Thyroid gland (tissue), 4 donors: ENCODE data around the gene DUSP5.

Source experiments
- POLR2A ChIP-seq, 2 donors: fragments of 450-650 bp; IDR thresholded peaks; one replicate each; pipeline ENCODE4 v1.6.1; 2017; ENCODE audit warnings: antibody characterized with exemption in 2 of 2, mild to moderate bottlenecking in 2 of 2, moderate library complexity in 1 of 2
- TF ChIP-seq, protein P1 (sequence below), 6 experiments: fragments of 200-600 bp in 3 of 6; fragments of 450-650 bp in 3 of 6; sonication (generic) in 3 of 6; IDR thresholded peaks; one replicate each; pipeline ENCODE4 v1.5.1; 2016 to 2019; ENCODE audit warnings: antibody characterized with exemption in 6 of 6, mild to moderate bottlenecking in 2 of 6, inconsistent platforms in 1 of 6, moderate library complexity in 1 of 6

DNA sequence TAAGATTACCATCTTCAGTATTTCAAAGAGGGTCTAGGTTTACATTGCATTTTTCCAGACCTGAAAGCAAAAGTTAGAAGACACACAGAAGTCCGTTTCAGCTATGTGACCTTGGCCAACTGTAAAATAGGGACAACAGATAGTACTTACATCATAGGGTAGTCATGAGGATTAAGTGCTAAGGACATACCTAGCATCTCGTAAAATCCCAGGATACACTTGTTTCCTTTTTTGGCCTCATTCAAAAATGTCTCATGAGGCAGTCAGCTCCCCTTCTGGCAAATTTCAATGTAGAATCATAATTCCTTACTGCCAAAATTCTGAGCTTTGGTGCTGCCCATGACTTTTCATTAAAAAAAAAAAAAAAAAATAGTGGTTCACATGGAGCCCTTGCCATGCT is 6.4 kb upstream of the DUSP5 start:
- TF ChIP-seq, protein P1, sequence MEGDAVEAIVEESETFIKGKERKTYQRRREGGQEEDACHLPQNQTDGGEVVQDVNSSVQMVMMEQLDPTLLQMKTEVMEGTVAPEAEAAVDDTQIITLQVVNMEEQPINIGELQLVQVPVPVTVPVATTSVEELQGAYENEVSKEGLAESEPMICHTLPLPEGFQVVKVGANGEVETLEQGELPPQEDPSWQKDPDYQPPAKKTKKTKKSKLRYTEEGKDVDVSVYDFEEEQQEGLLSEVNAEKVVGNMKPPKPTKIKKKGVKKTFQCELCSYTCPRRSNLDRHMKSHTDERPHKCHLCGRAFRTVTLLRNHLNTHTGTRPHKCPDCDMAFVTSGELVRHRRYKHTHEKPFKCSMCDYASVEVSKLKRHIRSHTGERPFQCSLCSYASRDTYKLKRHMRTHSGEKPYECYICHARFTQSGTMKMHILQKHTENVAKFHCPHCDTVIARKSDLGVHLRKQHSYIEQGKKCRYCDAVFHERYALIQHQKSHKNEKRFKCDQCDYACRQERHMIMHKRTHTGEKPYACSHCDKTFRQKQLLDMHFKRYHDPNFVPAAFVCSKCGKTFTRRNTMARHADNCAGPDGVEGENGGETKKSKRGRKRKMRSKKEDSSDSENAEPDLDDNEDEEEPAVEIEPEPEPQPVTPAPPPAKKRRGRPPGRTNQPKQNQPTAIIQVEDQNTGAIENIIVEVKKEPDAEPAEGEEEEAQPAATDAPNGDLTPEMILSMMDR (IDR thresholded peaks at IDR 0.05), result no peak
- TF ChIP-seq POLR2A (IDR thresholded peaks at IDR 0.05), result no peak
